ACC112 (cell line): Measurements from ENCODE around the gene TRIM67.
"Not testable (repeated sequence)": the region's sequence is repeated elsewhere in the genome, so short reads cannot be mapped to it uniquely, and the experiment has no call there.

ENCODE experiments used
- H2AFZ ChIP-seq: fragments of 200-600 bp; sonication (generic); one replicate; pipeline ENCODE4 v1.6.0; 2017; ENCODE audit warnings: antibody characterized with exemption, low read length; ENCODE audit not compliant: unreplicated experiment
- H3K27ac ChIP-seq: fragments of 200-600 bp; sonication (generic); 2 replicates; pipeline ENCODE4 v1.5.1; 2014; ENCODE audit warnings: low read depth, mild to moderate bottlenecking, antibody characterized with exemption, low read length, moderate library complexity
- H3K27me3 ChIP-seq: fragments of 200-600 bp; sonication (generic); 2 replicates; pipeline ENCODE4 v1.6.1; 2014; ENCODE audit warnings: mild to moderate bottlenecking, antibody characterized with exemption, low read length, moderate library complexity, mixed read lengths; ENCODE audit not compliant: insufficient read depth
- H3K36me3 ChIP-seq: fragments of 200-600 bp; sonication (generic); 2 replicates; pipeline ENCODE4 v1.6.1; 2016; ENCODE audit warnings: mild to moderate bottlenecking, antibody characterized with exemption, low read length, moderate library complexity, mixed read lengths; ENCODE audit not compliant: insufficient read depth
- H3K4me1 ChIP-seq: fragments of 200-600 bp; sonication (generic); one replicate; pipeline ENCODE4 v1.6.1; 2016; ENCODE audit warnings: low read length, mixed read lengths; ENCODE audit not compliant: insufficient read depth, unreplicated experiment, control insufficient read depth
- H3K4me3 ChIP-seq: fragments of 200-600 bp; sonication (generic); 2 replicates; pipeline ENCODE4 v1.5.1; 2014; ENCODE audit warnings: mild to moderate bottlenecking, low read depth, low read length
- H3K79me2 ChIP-seq: fragments of 200-600 bp; sonication (generic); one replicate; pipeline ENCODE4 v1.6.0; 2016; ENCODE audit warnings: low read length; ENCODE audit not compliant: control insufficient read depth, unreplicated experiment, insufficient read depth

The TRIM67 gene

GRCh38 chr1:231161667-231162296, at the start of gene TRIM67:
Gene TRIM67, plus strand, starts transcription at chr1:231162058. Its CDS starts 912 bp downstream, at chr1:231162970.
- H3K27me3 ChIP-seq, result peaks cover 74% of the 10 kb centered on the region
- no peak within 1 kb of the TSS for H3K27ac ChIP-seq
- peak within 1 kb of the TSS; percentile 71 for H3K4me3 ChIP-seq

GRCh38 chr1:231116738-231117137, 45.1 kb upstream of the TRIM67 start:
- H3K79me2 ChIP-seq, result no peaks in the 10 kb centered on the region
- H3K27me3 ChIP-seq, result peaks cover 42% of the 10 kb centered on the region

More at GRCh38 chr1:231161667-231162296, at the start of gene TRIM67:
- Histone ChIP-seq H3K36me3 (no peaks in the 10 kb centered on the region), H3K79me2 (no peaks in the 10 kb centered on the region), H3K4me1 (peaks cover 6% of the 10 kb centered on the region), H2AFZ (no peak within 1 kb of the TSS)

GRCh38 chr1:231118704-231119453, 43.0 kb upstream of the TRIM67 start:
- Histone ChIP-seq H3K27me3 (peaks cover 22% of the 10 kb centered on the region), H3K27ac (no peak overlapping the region), H3K36me3 (no peaks in the 10 kb centered on the region), H3K4me1 (no peaks in the 10 kb centered on the region), H3K79me2 (no peaks in the 10 kb centered on the region), H2AFZ (no peak overlapping the region), H3K4me3 (no peak overlapping the region)

More at GRCh38 chr1:231116738-231117137, 45.1 kb upstream of the TRIM67 start:
- Histone ChIP-seq H3K4me1 (no peaks in the 10 kb centered on the region), H3K36me3 (no peaks in the 10 kb centered on the region), H3K4me3 (no peak overlapping the region), H2AFZ (no peak overlapping the region), H3K27ac (no peak overlapping the region)

- Histone ChIP-seq H3K79me2 (no peaks in the 10 kb centered on the region), H3K4me3 (no peak overlapping the region), H3K36me3 (no peaks in the 10 kb centered on the region), H3K27ac (no peak overlapping the region), H3K27me3 (peaks cover 17% of the 10 kb centered on the region; the same call in 1 of the 2 replicates), H3K4me1 (no peaks in the 10 kb centered on the region), H2AFZ (no peak overlapping the region)
Observed at GRCh38 chr1:231121533-231121932, 40.3 kb upstream of the TRIM67 start.

GRCh38 chr1:231122143-231122542, 39.7 kb upstream of the TRIM67 start:
- Histone ChIP-seq H3K27me3 (peaks cover 17% of the 10 kb centered on the region; the same call in 1 of the 2 replicates), H3K4me3 (no peak overlapping the region), H2AFZ (no peak overlapping the region), H3K36me3 (no peaks in the 10 kb centered on the region), H3K4me1 (no peaks in the 10 kb centered on the region), H3K27ac (no peak overlapping the region), H3K79me2 (no peaks in the 10 kb centered on the region)

- Histone ChIP-seq H3K27ac (no peak overlapping the region), H3K27me3 (peaks cover under 1% of the 10 kb centered on the region; the same call in 1 of the 2 replicates), H3K79me2 (no peaks in the 10 kb centered on the region), H3K4me3 (no peak overlapping the region), H2AFZ (no peak overlapping the region), H3K4me1 (no peaks in the 10 kb centered on the region), H3K36me3 (no peaks in the 10 kb centered on the region)
Observed at GRCh38 chr1:231124746-231125145, 37.1 kb upstream of the TRIM67 start.

- H3K27me3 ChIP-seq, result no peaks in the 10 kb centered on the region
- H3K4me3 ChIP-seq, result no peak overlapping the region
- H3K4me1 ChIP-seq, result no peaks in the 10 kb centered on the region
- no peaks in the 10 kb centered on the region for H3K79me2 ChIP-seq
- H3K36me3 ChIP-seq, result no peaks in the 10 kb centered on the region
- H2AFZ ChIP-seq, result no peak overlapping the region
- H3K27ac ChIP-seq, result no peak overlapping the region
Observed at GRCh38 chr1:231125972-231126580, 35.8 kb upstream of the TRIM67 start.

GRCh38 chr1:231127106-231127505, 34.8 kb upstream of the TRIM67 start:
- not testable (repeated sequence) for H3K27ac ChIP-seq, H3K79me2 ChIP-seq, H3K36me3 ChIP-seq, H3K27me3 ChIP-seq, H2AFZ ChIP-seq, H3K4me1 ChIP-seq, H3K4me3 ChIP-seq

- not testable (repeated sequence) for H3K27me3 ChIP-seq, H3K27ac ChIP-seq, H3K4me3 ChIP-seq, H3K4me1 ChIP-seq, H3K36me3 ChIP-seq, H3K79me2 ChIP-seq, H2AFZ ChIP-seq
Observed at GRCh38 chr1:231128471-231128870, 33.4 kb upstream of the TRIM67 start.

GRCh38 chr1:231130544-231130943, 31.3 kb upstream of the TRIM67 start:
- Histone ChIP-seq H3K4me1 (no peaks in the 10 kb centered on the region), H2AFZ (no peak overlapping the region), H3K27me3 (no peaks in the 10 kb centered on the region), H3K4me3 (no peak overlapping the region), H3K79me2 (no peaks in the 10 kb centered on the region), H3K36me3 (no peaks in the 10 kb centered on the region), H3K27ac (no peak overlapping the region)
